ENCODE data around the gene CAVIN2.
"Not testable (repeated sequence)": the region's sequence is repeated elsewhere in the genome, so short reads cannot be mapped to it uniquely, and the experiment has no call there.

Gene CAVIN2

GRCh38 chr2:191797500-191797899 is 49.4 kb downstream of the CAVIN2 start:
- no peak for DNase-seq

GRCh38 chr2:191795715-191796114 is 51.2 kb downstream of the CAVIN2 start:
- no peak for DNase-seq

- DNase-seq = no peak
These were observed 54.8 kb downstream of the CAVIN2 start for GRCh38 chr2:191791953-191792560.

- no peak for DNase-seq
These were observed 56.2 kb downstream of the CAVIN2 start for GRCh38 chr2:191790737-191791136.

GRCh38 chr2:191789796-191790195 is 57.1 kb downstream of the CAVIN2 start:
- no peak for DNase-seq

GRCh38 chr2:191786694-191787093 is 60.2 kb downstream of the CAVIN2 start:
- DNase-seq = no peak

- not testable (repeated sequence) for DNase-seq
These were observed 61.2 kb downstream of the CAVIN2 start for GRCh38 chr2:191785651-191786050.

Measured in activated CD4-positive, alpha-beta T cell treated with anti-CD3 and anti-CD28 coated beads, Interleukin-2, amount 50 U/mL, for 1 hour (primary cell).